ENCODE results near the gene DENND1C.
A peak's percentile ranks its signal among the peaks of the same experiment; 100 is the strongest.

DENND1C gene

DNA sequence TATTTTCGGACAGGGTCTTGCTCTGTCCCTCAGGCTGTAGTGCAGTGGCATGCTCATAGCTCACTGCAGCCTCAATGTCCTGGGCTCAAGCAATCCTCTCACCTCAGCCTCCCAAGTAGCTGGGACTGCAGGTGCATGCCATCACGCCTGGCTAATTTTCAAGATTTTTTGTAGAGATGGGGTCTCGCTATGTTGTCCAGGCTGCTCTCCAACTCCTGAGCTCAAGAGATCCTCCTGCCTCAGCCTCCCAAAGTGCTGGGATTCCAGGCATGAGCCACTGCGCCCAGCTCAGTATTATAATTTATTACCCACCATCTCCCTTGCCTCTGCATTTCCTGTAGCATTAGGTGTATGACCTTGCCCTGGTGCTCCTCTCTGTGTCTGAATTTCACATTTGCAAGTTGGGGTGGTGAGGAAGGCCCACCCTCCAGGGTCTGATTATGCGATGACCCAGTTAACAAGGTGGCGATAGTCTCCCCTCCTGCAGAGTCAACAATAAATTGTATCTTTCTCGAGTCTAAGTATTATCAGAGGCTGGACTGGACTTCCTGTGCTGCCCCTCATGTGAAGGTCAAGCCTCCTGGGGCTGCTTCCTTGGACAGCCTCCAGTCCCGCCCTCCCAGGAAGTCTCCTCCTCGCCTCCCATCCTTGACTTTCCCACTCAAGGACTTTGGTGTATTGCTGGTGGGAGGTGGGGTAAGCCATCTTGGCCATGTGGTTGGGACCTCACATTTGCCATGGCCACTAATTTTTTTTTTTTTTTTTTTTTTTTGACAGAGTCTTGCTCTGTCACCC is 22.0 kb upstream of the DENND1C start:
- no peak for DNase-seq

- DNase-seq = peak; percentile 64
Observed at GRCh38 chr19:6501740-6502648, 20.4 kb upstream of the DENND1C start, which contains the start of gene TUBB4A. TUBB4A (minus strand) TSS chr19:6502309; CDS start chr19:6502212, 97 bp downstream.

GRCh38 chr19:6500837-6501739 is 19.5 kb upstream of the DENND1C start:
- DNase-seq = no peak

DNA sequence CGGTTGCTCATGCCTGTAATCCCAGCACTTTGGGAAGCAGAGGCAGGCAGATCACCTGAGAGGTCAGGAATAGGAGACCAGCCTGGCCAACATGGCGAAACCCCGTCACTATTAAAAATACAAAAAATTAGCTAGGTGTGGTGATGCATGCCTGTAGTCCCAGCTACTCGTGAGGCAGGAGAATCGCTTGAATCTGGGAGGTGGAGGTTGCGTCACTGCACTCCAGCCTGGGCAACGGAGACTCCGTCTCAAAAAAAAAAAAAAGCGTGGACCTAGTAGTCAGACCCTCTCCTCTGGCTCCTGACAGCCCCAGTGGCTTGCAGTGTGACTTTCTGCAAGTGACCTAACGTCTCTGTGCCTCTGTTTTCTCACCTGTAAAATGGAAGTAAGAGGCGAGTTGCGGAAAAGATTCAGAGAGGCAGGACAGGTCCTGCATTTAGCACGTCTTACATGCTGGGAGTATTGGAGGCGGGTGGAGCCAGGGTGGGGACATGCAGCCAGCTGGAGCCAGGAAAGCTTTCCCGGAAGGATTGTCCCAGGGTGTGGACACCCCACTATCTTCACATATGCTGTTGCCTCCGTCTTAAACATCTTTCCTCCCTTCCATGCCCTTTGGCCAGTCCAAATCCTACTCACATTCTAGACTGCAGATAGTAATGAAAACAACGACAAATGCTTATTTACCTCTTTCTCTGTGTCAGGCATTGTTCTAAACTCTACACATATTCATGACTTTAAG is 17.6 kb upstream of the DENND1C start:
- no peak for DNase-seq

DNA sequence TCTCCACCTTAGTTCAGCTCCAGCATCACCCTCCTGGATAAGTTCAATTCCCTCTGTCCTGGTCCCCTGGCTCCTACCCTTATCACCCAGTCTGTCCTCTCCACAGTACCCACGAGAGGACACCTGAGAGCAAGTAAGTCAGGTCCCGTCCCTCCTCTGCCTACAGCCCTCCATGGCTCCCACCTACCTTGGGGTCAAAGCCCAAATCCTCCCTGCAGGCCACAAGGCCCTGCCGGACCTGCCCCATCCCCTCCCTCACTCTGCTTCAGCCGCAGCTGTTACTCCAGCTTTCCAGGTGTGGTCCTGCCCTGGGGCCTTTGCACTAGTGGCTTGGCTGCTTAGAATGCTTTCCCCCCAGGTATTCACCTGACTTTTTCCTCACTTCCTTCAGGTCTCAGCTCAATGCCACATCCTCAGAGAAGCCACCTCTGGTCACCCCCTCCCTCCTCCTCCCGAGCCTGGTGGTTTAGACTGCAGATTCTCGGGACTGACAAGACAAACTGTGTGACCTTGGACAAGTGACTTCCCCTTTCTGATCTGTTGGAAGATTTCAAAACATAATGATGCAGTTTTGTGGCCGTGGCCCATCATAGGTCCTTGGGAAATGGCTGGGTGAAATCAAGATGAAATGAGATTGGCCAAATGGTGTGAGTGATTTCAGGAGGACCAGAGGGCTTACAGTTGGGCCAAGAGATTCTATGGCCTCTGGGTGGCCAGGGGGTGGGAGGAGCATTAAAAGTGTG is 16.9 kb upstream of the DENND1C start:
- DNase-seq = no peak

DNA sequence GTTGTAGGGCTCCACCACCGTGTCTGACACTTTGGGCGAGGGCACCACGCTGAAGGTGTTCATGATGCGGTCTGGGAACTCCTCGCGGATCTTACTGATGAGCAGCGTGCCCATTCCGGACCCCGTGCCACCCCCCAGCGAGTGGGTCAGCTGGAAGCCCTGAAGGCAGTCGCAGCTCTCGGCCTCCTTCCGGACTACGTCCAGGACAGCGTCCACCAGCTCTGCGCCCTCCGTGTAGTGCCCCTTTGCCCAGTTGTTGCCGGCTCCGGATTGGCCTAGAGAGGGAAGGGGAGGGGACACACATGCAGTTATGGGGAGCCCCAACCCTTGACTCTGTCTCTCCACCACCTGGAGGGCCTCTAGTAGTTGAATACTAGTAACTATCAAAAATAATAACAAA is 14.4 kb upstream of the DENND1C start:
- no peak for DNase-seq

DNA sequence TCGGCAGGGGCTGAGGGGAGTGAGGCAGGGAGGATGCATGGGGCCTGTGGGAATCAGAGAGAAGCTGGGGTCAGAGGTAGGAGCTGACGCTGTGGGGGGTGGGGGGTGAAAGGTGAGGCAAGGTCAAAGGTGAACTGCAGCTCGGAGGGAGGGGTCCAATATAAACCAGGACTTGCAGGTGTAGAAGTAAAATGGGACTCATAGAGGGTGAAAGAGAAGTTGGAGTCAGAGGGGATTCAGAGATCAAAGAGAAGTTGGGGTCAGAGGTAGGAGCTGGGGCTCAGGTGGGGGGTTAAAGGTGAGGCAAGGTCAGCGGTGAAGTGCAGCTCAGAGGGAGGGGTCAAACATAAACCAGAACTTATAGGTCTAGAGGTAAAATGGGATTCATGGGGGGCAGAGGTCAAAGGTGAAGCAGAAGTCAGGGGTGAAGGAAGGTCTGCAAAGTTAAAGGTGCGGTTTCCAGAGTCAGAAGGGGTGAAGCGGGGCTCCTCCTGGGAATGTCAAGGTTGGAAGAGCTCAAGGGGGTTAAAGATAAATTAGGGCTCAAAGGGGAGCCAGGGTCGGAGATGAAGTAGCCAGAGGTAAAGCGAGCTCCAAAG is 12.9 kb upstream of the DENND1C start:
- no peak for DNase-seq

- no peak for DNase-seq
Observed at GRCh38 chr19:6491802-6492592, 10.4 kb upstream of the DENND1C start.

- DNase-seq = no peak
Observed at GRCh38 chr19:6490134-6490533, 8.5 kb upstream of the DENND1C start.

DNA sequence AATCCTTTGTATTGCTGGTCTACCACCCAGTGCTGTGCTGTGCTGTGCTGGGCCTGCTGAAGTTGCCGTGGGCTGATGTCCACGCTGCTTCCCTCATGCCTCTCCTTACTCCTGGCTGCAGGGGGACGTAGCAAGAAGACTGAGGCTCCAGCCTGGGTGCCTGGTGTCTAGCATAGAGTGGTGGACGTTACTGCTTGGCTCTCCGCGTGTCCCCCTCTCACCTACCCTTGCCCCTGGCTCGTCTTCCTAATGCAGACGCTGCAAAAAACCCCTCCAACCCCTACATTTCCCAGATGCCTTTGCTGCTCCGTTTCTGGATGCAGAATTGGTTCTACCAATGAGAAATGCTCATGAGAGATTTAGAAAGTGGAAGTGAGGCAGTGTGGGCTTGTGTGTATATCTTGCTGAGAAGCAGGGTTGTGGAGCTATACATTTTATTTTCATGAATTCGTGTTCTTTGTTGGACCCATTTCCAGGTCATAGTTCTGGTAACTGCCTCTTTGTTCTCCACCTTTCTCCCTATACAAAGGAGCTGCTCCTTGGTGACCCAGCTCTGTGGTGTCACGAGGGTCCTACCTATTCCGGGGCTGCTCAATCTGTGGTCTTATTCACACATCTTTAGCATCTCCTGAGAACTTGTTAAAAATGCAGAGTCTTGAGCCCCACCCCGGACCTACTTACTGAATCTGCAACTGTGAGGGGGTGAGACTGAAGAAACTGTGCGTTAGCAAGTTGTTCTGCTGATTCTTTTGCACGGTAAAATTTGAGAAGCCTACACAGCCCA is 7.9 kb upstream of the DENND1C start:
- no peak for DNase-seq

DNA sequence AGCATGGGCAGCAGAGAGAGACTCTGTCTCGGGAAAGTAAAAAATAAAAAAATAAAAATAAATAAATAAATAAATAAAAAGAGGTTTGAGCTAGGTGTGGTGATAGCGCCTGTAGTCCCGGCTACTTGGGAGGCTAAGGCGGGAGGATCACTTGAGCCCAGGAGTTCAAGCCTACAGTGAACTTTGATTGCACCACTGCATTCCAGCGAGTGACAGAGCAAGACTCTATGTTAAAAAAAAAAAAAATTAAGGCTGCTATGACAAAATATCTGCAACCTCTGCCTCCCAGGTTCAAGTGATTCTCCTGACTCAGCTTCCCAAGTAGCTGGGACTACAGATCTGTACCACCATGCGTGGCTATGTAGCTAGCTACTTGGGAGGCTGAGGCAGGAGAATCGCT is 3.2 kb upstream of the DENND1C start:
- no peak for DNase-seq

DNA sequence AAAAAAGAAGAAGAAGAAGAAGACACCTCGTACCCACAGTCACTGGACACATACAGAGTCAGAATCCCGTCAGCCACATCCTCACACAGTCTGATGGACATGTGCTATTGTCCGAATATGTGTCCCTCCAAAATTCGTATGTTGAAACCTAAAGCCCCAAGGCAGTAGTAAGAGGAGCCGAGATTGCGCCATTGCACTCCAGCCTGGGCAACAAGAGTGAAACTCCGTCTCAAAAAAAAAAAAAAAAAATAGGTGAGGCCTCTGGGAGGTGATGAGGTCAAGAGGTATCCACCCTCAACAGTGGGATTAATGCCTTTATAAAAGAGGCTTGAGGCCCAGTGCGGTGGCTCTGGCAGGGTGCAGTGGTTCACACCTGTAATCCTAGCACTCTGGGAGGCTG is 2.6 kb upstream of the DENND1C start:
- no peak for DNase-seq

- no peak for DNase-seq
Observed at GRCh38 chr19:6483235-6483634, 1.6 kb upstream of the DENND1C start.

DNA sequence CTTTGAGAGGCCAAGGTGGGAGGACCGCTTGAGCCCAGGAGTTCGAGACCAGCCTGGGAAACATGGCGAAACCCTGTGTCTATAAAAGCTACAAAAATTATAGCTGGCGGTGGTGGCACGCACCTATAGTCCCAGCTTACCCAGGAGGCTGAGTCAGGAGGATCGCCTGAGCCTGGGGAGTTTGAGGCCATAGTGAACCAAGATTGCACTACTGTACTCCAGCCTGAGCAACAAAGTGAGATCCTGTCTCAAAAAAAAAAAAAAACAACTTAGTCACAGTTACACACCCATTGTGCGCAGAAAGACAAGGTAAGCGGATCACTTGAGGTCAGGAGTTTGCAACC is 728 bp upstream of the DENND1C start:
- peak; percentile 33 for DNase-seq

GRCh38 chr19:6480848-6481415 is 655 bp downstream of the DENND1C start:
- peak; percentile 37 for DNase-seq

GRCh38 chr19:6479836-6480398 is 1.7 kb downstream of the DENND1C start:
- DNase-seq = no peak

DNA sequence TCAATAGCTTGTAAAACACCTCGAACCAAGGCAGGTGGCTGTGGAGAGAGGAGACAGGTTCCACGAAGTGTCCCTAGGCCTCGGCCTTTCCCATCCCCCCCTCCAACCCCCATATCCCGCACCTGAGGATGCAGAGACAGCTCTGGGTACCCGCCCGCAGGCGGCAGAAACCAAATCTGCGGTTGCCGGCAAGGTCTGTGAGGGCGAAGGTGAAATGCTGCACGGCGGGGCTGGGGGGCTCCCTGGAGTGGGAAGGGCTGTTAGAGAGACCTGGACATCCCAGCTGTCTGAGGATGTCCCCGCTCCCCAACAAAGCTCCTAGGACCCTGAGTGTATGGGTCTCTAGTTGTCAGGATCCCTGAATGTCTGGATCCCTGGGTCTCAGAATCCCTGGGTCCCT is 2.8 kb downstream of the DENND1C start:
- no peak for DNase-seq

- no peak for DNase-seq
Observed at GRCh38 chr19:6476896-6477431, 4.6 kb downstream of the DENND1C start.

Measured in CD4-positive, alpha-beta T cell treated with Interleukin-17A for 4 hours (primary cell).